Liver (tissue), 9 donors: ENCODE data around the gene CPNE4. TPM values are rescaled to one million over a fixed set of nuclear protein-coding genes. Genes with fewer than 3 reads are reported as not detected.

ENCODE experiments used
- DNase-seq: peaks from one replicate; pipeline ENCODE4 v3.0.0-alpha.2; 2017; ENCODE audit warnings: low spot score
- H3K27ac ChIP-seq, 2 donors: one replicate each; pipeline ENCODE4 v1.7.0; 2013; ENCODE audit warnings: inconsistent platforms in 2 of 2, low read length in 2 of 2, control low read depth in 1 of 2, low read depth in 1 of 2, mild to moderate bottlenecking in 1 of 2
- H3K27me3 ChIP-seq, 4 donors: one replicate each; pipeline versions ENCODE4 v1.6.1 to v1.7.0; 2013; ENCODE audit warnings: low read length in 3 of 4, inconsistent platforms in 1 of 4, mild to moderate bottlenecking in 1 of 4, moderate library complexity in 1 of 4; ENCODE audit not compliant: control insufficient read depth in 4 of 4, insufficient read depth in 4 of 4
- H3K36me3 ChIP-seq, 4 donors: one replicate each; pipeline versions ENCODE4 v1.6.1 to v1.7.0; 2013; ENCODE audit warnings: low read length in 3 of 4, mild to moderate bottlenecking in 3 of 4, low read depth in 1 of 4, moderate library complexity in 1 of 4; ENCODE audit not compliant: control insufficient read depth in 4 of 4, insufficient read depth in 3 of 4
- H3K4me1 ChIP-seq, 4 donors: one replicate each; pipeline versions ENCODE4 v1.6.1 to v1.7.0; 2013; ENCODE audit warnings: low read length in 3 of 4, mild to moderate bottlenecking in 3 of 4, moderate library complexity in 1 of 4; ENCODE audit not compliant: control insufficient read depth in 4 of 4, insufficient read depth in 4 of 4
- H3K4me3 ChIP-seq, 3 donors: one replicate each; pipeline versions ENCODE4 v1.6.1 to v1.7.0; 2013; ENCODE audit warnings: low read length in 3 of 3, control low read depth in 1 of 3, low read depth in 1 of 3, mild to moderate bottlenecking in 1 of 3
- H3K9ac ChIP-seq, 2 donors: one replicate each; pipeline ENCODE4 v1.7.0; 2013; ENCODE audit warnings: low read length in 2 of 2, mild to moderate bottlenecking in 2 of 2, moderate library complexity in 2 of 2, control low read depth in 1 of 2, low read depth in 1 of 2
- H3K9me3 ChIP-seq, 4 donors: one replicate each; pipeline versions ENCODE4 v1.6.1 to v1.7.0; 2013; ENCODE audit warnings: low read length in 3 of 4; ENCODE audit not compliant: control insufficient read depth in 4 of 4
- ATF3 ChIP-seq: IDR thresholded peaks from 2 replicates; pipeline ENCODE4 v1.6.1; 2016; ENCODE audit warnings: antibody characterized with exemption
- CTCF ChIP-seq: fragments of 150-350 bp; IDR thresholded peaks from 2 replicates; pipeline ENCODE4 v1.5.1; 2017; ENCODE audit warnings: improper control_type of control experiment, low read depth, low read length; ENCODE audit not compliant: missing input control
- EGR1 ChIP-seq, 2 donors: IDR thresholded peaks; 2 replicates each; pipeline ENCODE4 v1.6.1; 2016 to 2018; ENCODE audit warnings: antibody characterized with exemption in 2 of 2, low read depth in 2 of 2
- FOXA1 ChIP-seq: IDR thresholded peaks from 2 replicates; pipeline ENCODE4 v1.6.1; 2016; ENCODE audit warnings: antibody characterized with exemption
- FOXA2 ChIP-seq: IDR thresholded peaks from 2 replicates; pipeline ENCODE4 v1.6.1; 2016; ENCODE audit warnings: antibody characterized with exemption
- GABPA ChIP-seq, 2 donors: IDR thresholded peaks in 1 of 2; conservative IDR thresholded peaks in 1 of 2; 2 replicates each; pipeline ENCODE4 v1.6.1; 2016; ENCODE audit warnings: antibody characterized with exemption in 2 of 2, mild to moderate bottlenecking in 1 of 2, moderate library complexity in 1 of 2
- HNF4A ChIP-seq, 2 donors: conservative IDR thresholded peaks; 2 replicates each; pipeline ENCODE4 v1.6.1; 2016; ENCODE audit warnings: antibody characterized with exemption in 2 of 2, mild to moderate bottlenecking in 2 of 2
- HNF4G ChIP-seq: IDR thresholded peaks from 2 replicates; pipeline ENCODE4 v1.6.1; 2016; ENCODE audit warnings: antibody characterized with exemption
- JUND ChIP-seq, 2 donors: IDR thresholded peaks; 2 replicates each; pipeline ENCODE4 v1.6.1; 2016; ENCODE audit warnings: antibody characterized with exemption in 2 of 2
- MAX ChIP-seq: IDR thresholded peaks from 2 replicates; pipeline ENCODE4 v1.6.1; 2016; ENCODE audit warnings: antibody characterized with exemption
- NR2F2 ChIP-seq: IDR thresholded peaks from 2 replicates; pipeline ENCODE4 v1.6.1; 2016; ENCODE audit warnings: antibody characterized with exemption
- RAD21 ChIP-seq, 2 donors: IDR thresholded peaks; 2 replicates each; pipeline ENCODE4 v1.6.1; 2016; ENCODE audit warnings: antibody characterized with exemption in 2 of 2, mild to moderate bottlenecking in 2 of 2
- REST ChIP-seq: IDR thresholded peaks from 2 replicates; pipeline ENCODE4 v1.6.1; 2016; ENCODE audit warnings: antibody characterized with exemption, mild to moderate bottlenecking
- RXRA ChIP-seq, 2 donors: IDR thresholded peaks; 2 replicates each; pipeline ENCODE4 v1.6.1; 2017 to 2018; ENCODE audit warnings: antibody characterized with exemption in 2 of 2, mild to moderate bottlenecking in 1 of 2
- SP1 ChIP-seq: IDR thresholded peaks from 2 replicates; pipeline ENCODE4 v1.6.1; 2018; ENCODE audit warnings: antibody characterized with exemption, mild to moderate bottlenecking
- TAF1 ChIP-seq: conservative IDR thresholded peaks from 2 replicates; pipeline ENCODE4 v1.6.1; 2016; ENCODE audit warnings: antibody characterized with exemption, mild to moderate bottlenecking
- YY1 ChIP-seq: IDR thresholded peaks from 2 replicates; pipeline ENCODE4 v1.6.1; 2016; ENCODE audit warnings: antibody characterized with exemption, mild to moderate bottlenecking
- ZBTB33 ChIP-seq: IDR thresholded peaks from 2 replicates; pipeline ENCODE4 v1.6.1; 2016; ENCODE audit warnings: antibody characterized with exemption
- WGBS: extraction: QIAGEN DNeasy Blood & Tissue Kit; methylation state at CpG from one replicate; pipeline ENCODE4 v1.1.7; 2013; 5-methylcytosine and 5-hydroxymethylcytosine counted together
- polyA plus RNA-seq, 2 donors: library from polyadenylated mRNA; stranded (reverse) in 1 of 2; unstranded in 1 of 2; fragments of 200-250 nt in 1 of 2; fragments of >200 nt in 1 of 2; fragmentation: Nextera tagmentation in 1 of 2; extraction: Ambion mirVana in 1 of 2; gene quantifications; one replicate each; pipeline versions ENCODE4 v1.2.1 to v1.2.3, GENCODE V29; 2013 to 2015
- total RNA-seq, 2 donors: library from RNA; depleted of rRNA; stranded (reverse); fragments of >200 nt; gene quantifications; one replicate each; pipeline ENCODE4 v1.2.3, GENCODE V29; 2014
- donor health status: healthy.
- donor health status: healthy.
- donor health status: healthy.
- donor health status: healthy.
- donor health status: healthy.

CPNE4 gene
- total and polyA plus RNA-seq, 4 donors = under 0.01 to 0.03 TPM; not detected in 2

GRCh38 chr3:131608741-131609140, 426.1 kb downstream of the CPNE4 start:
- Histone ChIP-seq H3K36me3 (no peaks in the 10 kb centered on the region), H3K27ac (no peak overlapping the region), H3K27me3 (peaks cover 0 to 7% (median 0%) of the 10 kb centered on the region in 4 donors), H3K9me3 (no peaks in the 10 kb centered on the region), H3K9ac (no peak overlapping the region), H3K4me3 (no peak overlapping the region), H3K4me1 (no peaks in the 10 kb centered on the region)
- TF ChIP-seq RXRA (IDR thresholded peaks at IDR 0.05) = no peak
- no peak for TF ChIP-seq HNF4A (conservative IDR thresholded peaks at IDR 0.05)
- no peak for TF ChIP-seq ATF3
- TF ChIP-seq MAX = no peak
- TF ChIP-seq EGR1 (IDR thresholded peaks at IDR 0.05; ENCODE audit: low read depth in 2 of 2) = no peak
- TF ChIP-seq HNF4G = no peak
- TF ChIP-seq FOXA2 = no peak
- no peak for TF ChIP-seq REST
- TF ChIP-seq SP1 = no peak
- TF ChIP-seq RAD21 (IDR thresholded peaks at IDR 0.05) = no peak
- no peak for TF ChIP-seq TAF1
- no peak for TF ChIP-seq CTCF
- TF ChIP-seq ZBTB33 = no peak
- no peak for TF ChIP-seq JUND (IDR thresholded peaks at IDR 0.05)
- no peak for TF ChIP-seq FOXA1
- TF ChIP-seq GABPA (IDR thresholded peaks at IDR 0.05 in 1 of 2, conservative IDR thresholded peaks at IDR 0.05 in 1 of 2) = no peak
- no peak for TF ChIP-seq NR2F2
- no peak for DNase-seq

- peaks cover 0 to 7% (median 0%) of the 10 kb centered on the region in 4 donors for H3K27me3 ChIP-seq
- no peaks in the 10 kb centered on the region for H3K4me1 ChIP-seq
- H3K4me3 ChIP-seq = no peak overlapping the region
- H3K36me3 ChIP-seq = no peaks in the 10 kb centered on the region
- DNase-seq = no peak
- H3K9ac ChIP-seq = no peak overlapping the region
- WGBS = 87% methylated on average over 1 of the region's 1 CpG
- no peaks in the 10 kb centered on the region for H3K9me3 ChIP-seq
- H3K27ac ChIP-seq = no peak overlapping the region
- TF ChIP-seq MAX = no peak
- TF ChIP-seq JUND (IDR thresholded peaks at IDR 0.05) = no peak
- TF ChIP-seq CTCF = no peak
- TF ChIP-seq EGR1 (IDR thresholded peaks at IDR 0.05; ENCODE audit: low read depth in 2 of 2) = no peak
- TF ChIP-seq ZBTB33 = no peak
- no peak for TF ChIP-seq HNF4A (conservative IDR thresholded peaks at IDR 0.05)
- no peak for TF ChIP-seq FOXA2
- TF ChIP-seq RAD21 (IDR thresholded peaks at IDR 0.05) = no peak
- TF ChIP-seq NR2F2 = no peak
- no peak for TF ChIP-seq RXRA (IDR thresholded peaks at IDR 0.05)
- no peak for TF ChIP-seq ATF3
- TF ChIP-seq TAF1 = no peak
- TF ChIP-seq GABPA (IDR thresholded peaks at IDR 0.05 in 1 of 2, conservative IDR thresholded peaks at IDR 0.05 in 1 of 2) = no peak
- TF ChIP-seq HNF4G = no peak
- TF ChIP-seq FOXA1 = no peak
- no peak for TF ChIP-seq SP1
- no peak for TF ChIP-seq YY1
These were observed 426.5 kb downstream of the CPNE4 start for GRCh38 chr3:131608296-131608695.
